ENCODE results near the gene WBP4. TPM values are rescaled to one million over a fixed set of nuclear protein-coding genes. Genes with fewer than 3 reads are reported as not detected.
"Not testable (repeated sequence)": the region's sequence is repeated elsewhere in the genome, so short reads cannot be mapped to it uniquely, and the experiment has no call there.

The WBP4 gene
- total RNA-seq, 4 donors from 2014 or later = 6.1 to 12.6 (median 7.1) TPM

DNA sequence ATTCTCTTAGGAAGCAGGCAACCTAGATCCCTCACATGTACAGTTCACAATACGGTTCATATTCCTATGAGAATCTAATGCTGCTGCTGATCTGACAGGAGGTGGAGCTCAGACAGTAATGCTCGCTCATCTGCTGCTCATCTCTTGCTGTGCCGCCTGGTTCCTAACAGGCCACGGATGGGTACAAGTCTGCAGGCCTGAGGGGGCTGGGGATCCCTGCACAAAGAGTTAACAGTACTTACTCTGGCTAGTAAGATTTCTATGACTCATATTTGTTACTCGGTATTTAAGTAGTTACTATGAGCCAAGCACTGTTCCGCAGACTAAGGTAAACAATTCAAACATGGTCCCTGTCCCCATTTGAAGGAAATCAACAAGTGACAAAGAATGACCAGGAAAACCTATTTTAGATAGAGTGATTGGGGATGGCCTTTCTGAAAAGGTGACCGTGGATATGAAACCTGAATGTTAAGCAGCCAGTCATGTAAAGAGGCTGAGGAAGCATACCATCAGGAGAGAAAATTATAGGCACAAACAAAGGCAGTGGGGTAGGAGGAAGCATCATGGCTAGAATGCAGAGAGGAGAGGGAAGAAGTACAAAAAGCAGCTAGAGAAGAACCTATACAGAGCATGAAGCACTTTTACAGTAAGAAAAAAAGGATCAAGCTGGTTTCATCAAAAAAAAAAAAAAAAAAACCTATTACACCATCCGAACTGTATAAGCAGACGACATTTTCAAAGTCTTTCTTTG is 20.6 kb upstream of the WBP4 start:
- 66 to 70% methylated on average over 9 of the region's 9 CpGs for WGBS, 2 donors
- H3K4me3 ChIP-seq = no peak overlapping the region
- TF ChIP-seq POLR2A (IDR thresholded peaks at IDR 0.05) = no peak
- TF ChIP-seq, protein P1, sequence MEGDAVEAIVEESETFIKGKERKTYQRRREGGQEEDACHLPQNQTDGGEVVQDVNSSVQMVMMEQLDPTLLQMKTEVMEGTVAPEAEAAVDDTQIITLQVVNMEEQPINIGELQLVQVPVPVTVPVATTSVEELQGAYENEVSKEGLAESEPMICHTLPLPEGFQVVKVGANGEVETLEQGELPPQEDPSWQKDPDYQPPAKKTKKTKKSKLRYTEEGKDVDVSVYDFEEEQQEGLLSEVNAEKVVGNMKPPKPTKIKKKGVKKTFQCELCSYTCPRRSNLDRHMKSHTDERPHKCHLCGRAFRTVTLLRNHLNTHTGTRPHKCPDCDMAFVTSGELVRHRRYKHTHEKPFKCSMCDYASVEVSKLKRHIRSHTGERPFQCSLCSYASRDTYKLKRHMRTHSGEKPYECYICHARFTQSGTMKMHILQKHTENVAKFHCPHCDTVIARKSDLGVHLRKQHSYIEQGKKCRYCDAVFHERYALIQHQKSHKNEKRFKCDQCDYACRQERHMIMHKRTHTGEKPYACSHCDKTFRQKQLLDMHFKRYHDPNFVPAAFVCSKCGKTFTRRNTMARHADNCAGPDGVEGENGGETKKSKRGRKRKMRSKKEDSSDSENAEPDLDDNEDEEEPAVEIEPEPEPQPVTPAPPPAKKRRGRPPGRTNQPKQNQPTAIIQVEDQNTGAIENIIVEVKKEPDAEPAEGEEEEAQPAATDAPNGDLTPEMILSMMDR (IDR thresholded peaks at IDR 0.05) = no peak
- H3K36me3 ChIP-seq = no peaks in the 10 kb centered on the region
- no peaks in the 10 kb centered on the region for H3K27me3 ChIP-seq
- no peak for DNase-seq
- peaks cover 0 to 15% (median 0%) of the 10 kb centered on the region in 3 donors for H3K4me1 ChIP-seq
- intact Hi-C loops (cut with DNase I) = no loop called here
- no peaks in the 10 kb centered on the region for H3K9me3 ChIP-seq
- no peak overlapping the region for H3K27ac ChIP-seq

DNA sequence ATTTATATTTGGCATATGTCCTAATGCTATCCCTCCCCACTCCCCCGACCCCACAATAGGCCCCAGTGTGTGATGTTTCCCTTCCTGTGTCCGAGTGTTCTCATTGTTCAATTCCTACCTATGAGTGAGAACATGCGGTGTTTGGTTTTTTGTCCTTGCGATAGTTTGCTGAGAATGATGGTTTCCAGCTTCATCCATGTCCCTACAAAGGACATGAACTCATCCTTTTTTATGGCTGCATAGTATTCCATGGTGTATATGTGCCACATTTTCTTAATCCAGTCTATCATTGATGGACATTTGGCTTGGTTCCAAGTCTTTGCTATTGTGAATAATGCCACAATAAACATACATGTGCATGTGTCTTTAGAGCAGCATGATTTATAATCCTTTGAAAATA is 18.9 kb upstream of the WBP4 start:
- DNase-seq; H3K9me3 ChIP-seq; H3K36me3 ChIP-seq; H3K4me3 ChIP-seq; intact Hi-C loops (cut with DNase I); H3K27me3 ChIP-seq; H3K27ac ChIP-seq: not testable (repeated sequence)
- peaks cover 0 to 15% (median 0%) of the 10 kb centered on the region in 3 donors for H3K4me1 ChIP-seq
- 90 to 93% methylated on average over 3 to 4 of the region's 4 CpGs for WGBS, 2 donors

DNA sequence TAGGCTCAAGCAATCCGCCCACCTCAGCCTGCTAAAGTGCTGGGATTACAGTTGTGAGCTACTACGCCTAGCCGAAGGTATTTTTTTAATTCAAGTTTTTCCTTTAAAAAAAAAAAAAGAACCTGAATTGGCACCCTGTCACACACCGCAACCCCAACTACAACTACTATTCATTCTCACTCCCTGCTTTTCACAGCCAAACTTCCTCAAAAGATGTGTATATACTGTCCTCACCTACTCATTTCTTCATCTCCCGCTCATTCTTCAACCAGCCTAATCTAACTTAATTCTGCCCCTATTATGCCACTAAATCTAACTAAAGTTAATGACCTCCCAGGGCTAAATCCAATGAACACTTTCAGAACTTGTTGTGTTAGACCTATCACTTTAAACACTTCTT is 12.7 kb upstream of the WBP4 start:
- peaks cover under 1 to 48% (median 16%) of the 10 kb centered on the region in 3 donors for H3K4me1 ChIP-seq
- peaks cover 0 to 3% (median 0%) of the 10 kb centered on the region in 3 donors for H3K9me3 ChIP-seq
- H3K27ac ChIP-seq = no peak overlapping the region
- TF ChIP-seq POLR2A (IDR thresholded peaks at IDR 0.05) = no peak
- TF ChIP-seq, protein P1 (IDR thresholded peaks at IDR 0.05) = no peak
- no peak overlapping the region for H3K4me3 ChIP-seq
- WGBS, 2 donors = 82 to 89% methylated on average over 5 of the region's 5 CpGs
- H3K27me3 ChIP-seq = no peaks in the 10 kb centered on the region
- no peak for DNase-seq
- peaks cover 0 to 18% (median 0%) of the 10 kb centered on the region in 3 donors for H3K36me3 ChIP-seq
- intact Hi-C loops (cut with DNase I) = no loop called here

DNA sequence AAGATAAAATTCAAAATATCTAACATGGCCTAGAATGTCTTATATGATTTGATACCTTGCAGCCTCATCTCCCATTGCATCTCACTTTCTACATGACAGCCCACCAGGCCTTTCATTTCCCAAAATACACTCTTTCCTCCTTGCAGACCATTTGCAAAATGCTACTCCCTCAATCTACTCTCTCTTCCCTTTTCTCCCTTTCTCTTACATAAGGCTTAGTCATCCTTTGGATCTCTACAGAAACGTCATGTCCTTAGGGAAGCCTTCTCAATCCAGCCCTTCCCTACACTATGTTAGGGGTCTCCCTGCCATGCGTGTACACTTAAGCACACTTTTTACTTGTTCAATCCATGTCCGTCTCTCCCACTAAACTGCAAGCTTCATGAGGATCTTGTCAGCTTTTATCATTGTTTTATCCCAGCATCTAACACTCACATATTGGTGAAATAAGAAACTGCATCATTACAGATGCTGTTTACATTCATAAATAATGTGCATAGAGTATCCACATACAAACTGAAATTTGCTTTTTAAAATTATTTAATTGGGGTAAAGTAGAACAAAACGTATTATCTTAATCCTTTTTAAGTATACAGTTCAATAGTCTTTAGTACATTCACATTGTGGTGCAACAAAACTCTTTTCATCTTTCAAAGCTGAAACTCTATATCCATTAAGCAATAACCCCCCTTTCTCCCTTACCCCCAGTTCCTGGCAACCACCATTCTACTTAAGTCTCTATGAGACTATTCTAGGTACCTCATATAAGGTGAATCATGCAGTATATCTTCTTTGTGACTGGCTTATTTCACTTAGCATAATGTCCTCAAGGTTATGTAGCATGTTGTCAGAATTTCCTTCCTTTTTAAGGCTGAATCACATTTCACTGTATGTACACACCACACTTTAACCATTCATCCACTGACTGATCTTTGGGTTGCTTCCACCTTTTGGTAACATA is 11.5 kb upstream of the WBP4 start:
- intact Hi-C loops (cut with DNase I) = no loop called here
- H3K27me3 ChIP-seq = no peaks in the 10 kb centered on the region
- no peak for TF ChIP-seq POLR2A (IDR thresholded peaks at IDR 0.05)
- TF ChIP-seq, protein P1 (IDR thresholded peaks at IDR 0.05) = no peak
- H3K27ac ChIP-seq = no peak overlapping the region
- H3K4me3 ChIP-seq = no peak overlapping the region
- H3K9me3 ChIP-seq = peaks cover 0 to 3% (median 0%) of the 10 kb centered on the region in 3 donors
- no peak for DNase-seq
- H3K36me3 ChIP-seq = peaks cover 0 to 18% (median 0%) of the 10 kb centered on the region in 3 donors
- WGBS, 2 donors = 72 to 79% methylated on average over 4 of the region's 4 CpGs
- peaks cover 10 to 59% (median 26%) of the 10 kb centered on the region in 3 donors for H3K4me1 ChIP-seq

DNA sequence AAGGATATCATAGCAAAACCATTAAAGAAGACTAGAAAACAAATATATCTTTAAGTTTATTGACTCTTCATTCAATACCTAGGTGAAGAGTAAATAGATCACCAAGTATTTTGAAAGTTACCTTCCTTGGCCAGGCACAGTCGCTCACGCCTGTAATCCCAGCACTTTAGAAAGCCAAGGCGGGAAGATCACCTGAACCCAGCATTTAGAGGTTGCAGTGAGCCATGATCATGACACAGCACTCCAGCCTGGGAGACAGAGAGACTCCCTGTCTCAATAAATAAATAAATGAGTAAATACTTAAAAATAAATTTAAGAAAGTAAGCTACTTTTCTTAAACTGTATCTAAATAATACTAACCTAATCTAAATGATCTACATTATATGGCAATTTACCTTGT is 8.9 kb upstream of the WBP4 start:
- H3K27ac ChIP-seq = peak overlapping the region in 2 of 4 donors; percentile 59 to 68
- TF ChIP-seq, protein P1 (IDR thresholded peaks at IDR 0.05) = no peak
- TF ChIP-seq POLR2A (IDR thresholded peaks at IDR 0.05) = no peak
- intact Hi-C loops (cut with DNase I) = no loop called here

More for the DNA sequence above, 8.9 kb upstream of the WBP4 start:
- Histone ChIP-seq H3K27me3 (no peaks in the 10 kb centered on the region), H3K4me3 (no peak overlapping the region), H3K36me3 (peaks cover 0 to 11% (median 0%) of the 10 kb centered on the region in 3 donors), H3K4me1 (peaks cover 13 to 86% (median 36%) of the 10 kb centered on the region in 3 donors), H3K9me3 (peaks cover 0 to 3% (median 0%) of the 10 kb centered on the region in 3 donors)
- no peak for DNase-seq
- 66 to 71% methylated on average over 3 of the region's 3 CpGs for WGBS, 2 donors

Measured in esophagus squamous epithelium (tissue), 5 donors.